Measurements from ENCODE around the gene F2R. TPM values are rescaled to one million over a fixed set of nuclear protein-coding genes. Genes with fewer than 3 reads are reported as not detected.

Gene F2R
- total and polyA plus RNA-seq, 2 experiments from 2014 or later: 15.0 to 26.0 TPM

DNA sequence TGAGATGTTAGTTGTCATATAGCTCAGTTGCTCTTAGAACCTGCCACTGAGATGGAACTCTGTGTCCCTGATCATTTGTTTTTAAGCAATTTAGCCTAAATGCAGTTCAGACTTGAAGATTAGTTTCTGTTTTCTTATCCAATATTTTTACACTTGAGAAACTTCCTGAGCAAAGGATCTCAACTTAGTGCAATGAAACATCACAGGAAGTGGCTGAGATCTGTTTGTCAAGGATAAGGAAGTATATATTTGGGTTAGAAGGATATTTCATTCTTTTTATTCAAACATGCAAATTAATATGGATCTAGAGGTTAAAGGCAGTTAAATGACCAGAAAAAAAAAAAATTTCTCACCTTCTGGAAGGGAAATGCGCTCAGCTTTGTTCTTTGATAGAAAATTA is 19.7 kb upstream of the F2R start:
- Histone ChIP-seq H3K4me1 (ENCODE audit: insufficient read depth) (no peaks in the 10 kb centered on the region), H3K27me3 (ENCODE audit: insufficient read depth) (no peaks in the 10 kb centered on the region), H4K20me1 (replicated peaks; ENCODE audit: insufficient read depth) (no peaks in the 10 kb centered on the region; the same call in none of the 2 replicates), H3K79me2 (replicated peaks; ENCODE audit: insufficient read depth) (no peaks in the 10 kb centered on the region), H3K27ac (ENCODE audit: low read depth) (no peak overlapping the region), H3K36me3 (ENCODE audit: insufficient read depth) (no peaks in the 10 kb centered on the region), H3K4me3 (no peak overlapping the region), H3F3A (replicated peaks; ENCODE audit: low read depth) (no peaks in the 10 kb centered on the region), H2AFZ (no peak overlapping the region), H3K4me2 (no peak overlapping the region), H3K9me2 (ENCODE audit: insufficient read depth) (no peaks in the 10 kb centered on the region)
- Mint-ChIP-seq H3K9me3 (no peaks in the 10 kb centered on the region), H3K36me3 (ENCODE audit: low read depth) (peaks cover 13% of the 10 kb centered on the region; the same call in 2 of the 3 replicates), H3K27ac (no peak overlapping the region), H3K4me1 (no peaks in the 10 kb centered on the region), H3K4me3 (no peak overlapping the region), H3K27me3 (ENCODE audit: insufficient read depth, low read depth, poor library complexity) (no peaks in the 10 kb centered on the region)
- no peak for DNase-seq (ENCODE audit: low spot score)
- ATAC-seq: no peak
- TF ChIP-seq JUNB (IDR thresholded peaks at IDR 0.05; ENCODE audit: unreplicated experiment) (no peak), CREB1 (CRISPR knock-in tag; IDR thresholded peaks at IDR 0.05; ENCODE audit: low read depth) (no peak)

DNA sequence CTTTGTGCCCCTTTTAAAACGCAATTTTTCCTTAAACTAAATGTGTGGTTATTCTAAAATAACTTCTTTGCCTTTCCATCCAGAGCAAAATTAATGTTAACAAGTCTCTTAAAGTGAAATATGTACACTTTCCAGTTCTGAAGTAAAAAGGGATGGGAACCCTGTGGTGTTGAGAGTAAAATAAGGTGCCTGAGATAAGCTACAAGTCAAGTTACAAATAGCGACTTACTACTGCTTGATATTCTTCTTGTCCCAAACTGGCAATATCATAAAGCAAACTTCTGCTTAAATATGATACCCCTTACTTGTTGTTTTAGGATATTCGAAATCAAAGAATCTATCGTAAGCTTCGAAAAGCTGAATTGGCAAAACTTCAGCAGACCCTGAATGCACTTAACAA is 18.3 kb upstream of the F2R start:
- Histone ChIP-seq H3K79me2 (replicated peaks; ENCODE audit: insufficient read depth) (no peaks in the 10 kb centered on the region), H3K4me3 (no peak overlapping the region), H3K9me2 (ENCODE audit: insufficient read depth) (no peaks in the 10 kb centered on the region), H3K4me2 (no peak overlapping the region), H3K27me3 (ENCODE audit: insufficient read depth) (no peaks in the 10 kb centered on the region), H3F3A (replicated peaks; ENCODE audit: low read depth) (no peaks in the 10 kb centered on the region), H3K27ac (ENCODE audit: low read depth) (no peak overlapping the region), H3K36me3 (ENCODE audit: insufficient read depth) (0 out of 2 replicates have a peak, but pooled peaks cover 6% of the 10 kb centered on the region), H3K4me1 (ENCODE audit: insufficient read depth) (no peaks in the 10 kb centered on the region), H4K20me1 (replicated peaks; ENCODE audit: insufficient read depth) (no peaks in the 10 kb centered on the region; the same call in none of the 2 replicates), H2AFZ (no peak overlapping the region)
- no peaks in the 10 kb centered on the region for H3K9me3 Mint-ChIP-seq
- no peak overlapping the region for H3K27ac Mint-ChIP-seq
- H3K4me3 Mint-ChIP-seq: no peak overlapping the region
- DNase-seq (ENCODE audit: low spot score) (no peak), ATAC-seq (no peak)
- no peaks in the 10 kb centered on the region for H3K4me1 Mint-ChIP-seq
- H3K27me3 Mint-ChIP-seq (ENCODE audit: insufficient read depth, low read depth, poor library complexity): no peaks in the 10 kb centered on the region
- peaks cover 21% of the 10 kb centered on the region; the same call in 2 of the 3 replicates for H3K36me3 Mint-ChIP-seq (ENCODE audit: low read depth)
- TF ChIP-seq ZNF114 (CRISPR knock-in tag; IDR thresholded peaks at IDR 0.05) (no peak), JUNB (IDR thresholded peaks at IDR 0.05; ENCODE audit: unreplicated experiment) (no peak), STAT1 (IDR thresholded peaks at IDR 0.05; ENCODE audit: unreplicated experiment) (no peak), EZH2phosphoT487 (IDR thresholded peaks at IDR 0.05; ENCODE audit: unreplicated experiment) (no peak), CREB1 (CRISPR knock-in tag; IDR thresholded peaks at IDR 0.05; ENCODE audit: low read depth) (no peak), ZNF331 (CRISPR knock-in tag; IDR thresholded peaks at IDR 0.05; ENCODE audit: low read depth) (no peak)
- TF ChIP-seq, protein P1, sequence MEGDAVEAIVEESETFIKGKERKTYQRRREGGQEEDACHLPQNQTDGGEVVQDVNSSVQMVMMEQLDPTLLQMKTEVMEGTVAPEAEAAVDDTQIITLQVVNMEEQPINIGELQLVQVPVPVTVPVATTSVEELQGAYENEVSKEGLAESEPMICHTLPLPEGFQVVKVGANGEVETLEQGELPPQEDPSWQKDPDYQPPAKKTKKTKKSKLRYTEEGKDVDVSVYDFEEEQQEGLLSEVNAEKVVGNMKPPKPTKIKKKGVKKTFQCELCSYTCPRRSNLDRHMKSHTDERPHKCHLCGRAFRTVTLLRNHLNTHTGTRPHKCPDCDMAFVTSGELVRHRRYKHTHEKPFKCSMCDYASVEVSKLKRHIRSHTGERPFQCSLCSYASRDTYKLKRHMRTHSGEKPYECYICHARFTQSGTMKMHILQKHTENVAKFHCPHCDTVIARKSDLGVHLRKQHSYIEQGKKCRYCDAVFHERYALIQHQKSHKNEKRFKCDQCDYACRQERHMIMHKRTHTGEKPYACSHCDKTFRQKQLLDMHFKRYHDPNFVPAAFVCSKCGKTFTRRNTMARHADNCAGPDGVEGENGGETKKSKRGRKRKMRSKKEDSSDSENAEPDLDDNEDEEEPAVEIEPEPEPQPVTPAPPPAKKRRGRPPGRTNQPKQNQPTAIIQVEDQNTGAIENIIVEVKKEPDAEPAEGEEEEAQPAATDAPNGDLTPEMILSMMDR (conservative IDR thresholded peaks at IDR 0.05; ENCODE audit: low read depth in 2 of 2): no peak
- TF ChIP-seq, protein P2, sequence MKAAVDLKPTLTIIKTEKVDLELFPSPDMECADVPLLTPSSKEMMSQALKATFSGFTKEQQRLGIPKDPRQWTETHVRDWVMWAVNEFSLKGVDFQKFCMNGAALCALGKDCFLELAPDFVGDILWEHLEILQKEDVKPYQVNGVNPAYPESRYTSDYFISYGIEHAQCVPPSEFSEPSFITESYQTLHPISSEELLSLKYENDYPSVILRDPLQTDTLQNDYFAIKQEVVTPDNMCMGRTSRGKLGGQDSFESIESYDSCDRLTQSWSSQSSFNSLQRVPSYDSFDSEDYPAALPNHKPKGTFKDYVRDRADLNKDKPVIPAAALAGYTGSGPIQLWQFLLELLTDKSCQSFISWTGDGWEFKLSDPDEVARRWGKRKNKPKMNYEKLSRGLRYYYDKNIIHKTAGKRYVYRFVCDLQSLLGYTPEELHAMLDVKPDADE (IDR thresholded peaks at IDR 0.05): no peak
- TF ChIP-seq, protein P3, sequence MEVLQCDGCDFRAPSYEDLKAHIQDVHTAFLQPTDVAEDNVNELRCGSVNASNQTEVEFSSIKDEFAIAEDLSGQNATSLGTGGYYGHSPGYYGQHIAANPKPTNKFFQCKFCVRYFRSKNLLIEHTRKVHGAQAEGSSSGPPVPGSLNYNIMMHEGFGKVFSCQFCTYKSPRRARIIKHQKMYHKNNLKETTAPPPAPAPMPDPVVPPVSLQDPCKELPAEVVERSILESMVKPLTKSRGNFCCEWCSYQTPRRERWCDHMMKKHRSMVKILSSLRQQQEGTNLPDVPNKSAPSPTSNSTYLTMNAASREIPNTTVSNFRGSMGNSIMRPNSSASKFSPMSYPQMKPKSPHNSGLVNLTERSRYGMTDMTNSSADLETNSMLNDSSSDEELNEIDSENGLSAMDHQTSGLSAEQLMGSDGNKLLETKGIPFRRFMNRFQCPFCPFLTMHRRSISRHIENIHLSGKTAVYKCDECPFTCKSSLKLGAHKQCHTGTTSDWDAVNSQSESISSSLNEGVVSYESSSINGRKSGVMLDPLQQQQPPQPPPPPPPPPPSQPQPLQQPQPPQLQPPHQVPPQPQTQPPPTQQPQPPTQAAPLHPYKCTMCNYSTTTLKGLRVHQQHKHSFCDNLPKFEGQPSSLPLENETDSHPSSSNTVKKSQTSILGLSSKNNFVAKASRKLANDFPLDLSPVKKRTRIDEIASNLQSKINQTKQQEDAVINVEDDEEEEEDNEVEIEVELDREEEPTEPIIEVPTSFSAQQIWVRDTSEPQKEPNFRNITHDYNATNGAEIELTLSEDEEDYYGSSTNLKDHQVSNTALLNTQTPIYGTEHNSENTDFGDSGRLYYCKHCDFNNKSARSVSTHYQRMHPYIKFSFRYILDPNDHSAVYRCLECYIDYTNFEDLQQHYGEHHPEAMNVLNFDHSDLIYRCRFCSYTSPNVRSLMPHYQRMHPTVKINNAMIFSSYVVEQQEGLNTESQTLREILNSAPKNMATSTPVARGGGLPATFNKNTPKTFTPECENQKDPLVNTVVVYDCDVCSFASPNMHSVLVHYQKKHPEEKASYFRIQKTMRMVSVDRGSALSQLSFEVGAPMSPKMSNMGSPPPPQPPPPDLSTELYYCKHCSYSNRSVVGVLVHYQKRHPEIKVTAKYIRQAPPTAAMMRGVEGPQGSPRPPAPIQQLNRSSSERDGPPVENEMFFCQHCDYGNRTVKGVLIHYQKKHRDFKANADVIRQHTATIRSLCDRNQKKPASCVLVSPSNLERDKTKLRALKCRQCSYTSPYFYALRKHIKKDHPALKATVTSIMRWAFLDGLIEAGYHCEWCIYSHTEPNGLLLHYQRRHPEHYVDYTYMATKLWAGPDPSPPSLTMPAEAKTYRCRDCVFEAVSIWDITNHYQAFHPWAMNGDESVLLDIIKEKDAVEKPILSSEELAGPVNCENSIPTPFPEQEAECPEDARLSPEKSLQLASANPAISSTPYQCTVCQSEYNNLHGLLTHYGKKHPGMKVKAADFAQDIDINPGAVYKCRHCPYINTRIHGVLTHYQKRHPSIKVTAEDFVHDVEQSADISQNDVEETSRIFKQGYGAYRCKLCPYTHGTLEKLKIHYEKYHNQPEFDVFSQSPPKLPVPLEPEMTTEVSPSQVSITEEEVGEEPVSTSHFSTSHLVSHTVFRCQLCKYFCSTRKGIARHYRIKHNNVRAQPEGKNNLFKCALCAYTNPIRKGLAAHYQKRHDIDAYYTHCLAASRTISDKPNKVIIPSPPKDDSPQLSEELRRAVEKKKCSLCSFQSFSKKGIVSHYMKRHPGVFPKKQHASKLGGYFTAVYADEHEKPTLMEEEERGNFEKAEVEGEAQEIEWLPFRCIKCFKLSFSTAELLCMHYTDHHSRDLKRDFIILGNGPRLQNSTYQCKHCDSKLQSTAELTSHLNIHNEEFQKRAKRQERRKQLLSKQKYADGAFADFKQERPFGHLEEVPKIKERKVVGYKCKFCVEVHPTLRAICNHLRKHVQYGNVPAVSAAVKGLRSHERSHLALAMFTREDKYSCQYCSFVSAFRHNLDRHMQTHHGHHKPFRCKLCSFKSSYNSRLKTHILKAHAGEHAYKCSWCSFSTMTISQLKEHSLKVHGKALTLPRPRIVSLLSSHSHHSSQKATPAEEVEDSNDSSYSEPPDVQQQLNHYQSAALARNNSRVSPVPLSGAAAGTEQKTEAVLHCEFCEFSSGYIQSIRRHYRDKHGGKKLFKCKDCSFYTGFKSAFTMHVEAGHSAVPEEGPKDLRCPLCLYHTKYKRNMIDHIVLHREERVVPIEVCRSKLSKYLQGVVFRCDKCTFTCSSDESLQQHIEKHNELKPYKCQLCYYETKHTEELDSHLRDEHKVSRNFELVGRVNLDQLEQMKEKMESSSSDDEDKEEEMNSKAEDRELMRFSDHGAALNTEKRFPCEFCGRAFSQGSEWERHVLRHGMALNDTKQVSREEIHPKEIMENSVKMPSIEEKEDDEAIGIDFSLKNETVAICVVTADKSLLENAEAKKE (CRISPR knock-in tag; IDR thresholded peaks at IDR 0.05): no peak
